ENCODE results near the gene FLYWCH2. TPM values are rescaled to one million over a fixed set of nuclear protein-coding genes. Genes with fewer than 3 reads are reported as not detected.

FLYWCH2 gene
- 10 to 100 TPM; 24.7 to 27.2 TPM for total RNA-seq
- polyA plus RNA-seq: 24.0 TPM

GRCh38 chr16:2882650-2883457 is at the start of gene FLYWCH2:
Gene FLYWCH2, plus strand, starts transcription at chr16:2883215. Its CDS starts 13,235 bp downstream, at chr16:2896450.
- H3K27ac ChIP-seq (ENCODE audit: low read depth, low read length): peak within 1 kb of the TSS; percentile 88
- no peaks in the 10 kb centered on the region for H3K36me3 ChIP-seq (ENCODE audit: insufficient read depth, low read length)
- Mint-ChIP-seq H3K9me3 (no peaks in the 10 kb centered on the region), H3K4me3 (peak within 1 kb of the TSS; percentile 85 to 96 (median 93)), H3K27ac (peak within 1 kb of the TSS; percentile 87 to 99 (median 97)), H3K36me3 (peaks cover 0 to 7% (median 0%) of the 10 kb centered on the region in 3 donors), H3K4me1 (peaks cover 11 to 21% (median 14%) of the 10 kb centered on the region in 3 donors), H3K27me3 (no peaks in the 10 kb centered on the region)
- no peaks in the 10 kb centered on the region for H3K9me3 ChIP-seq (ENCODE audit: low read length)
- ChIA-PET CTCF (interaction anchor here (0.7 to 6.7 kb wide), 7 partner anchors 14 to 44 kb away, joined by 3 to 35 read pairs (median 4); partner anchors contain the start of gene FLYWCH1), POLR2A (interaction anchor here (0.6 to 2.6 kb wide), 6 partner anchors 12 to 97 kb away, joined by 4 to 33 read pairs (median 6); partner anchors contain the start of genes FLYWCH1 and PKMYT1)
- DNase-seq: peak; percentile 98 to 100 (median 100)
- peak within 1 kb of the TSS; percentile 91 for H3K4me3 ChIP-seq (ENCODE audit: low read length)
- no peaks in the 10 kb centered on the region for H3K27me3 ChIP-seq (ENCODE audit: insufficient read depth, low read length, poor library complexity, severe bottlenecking)
- peaks cover 7% of the 10 kb centered on the region for H3K4me1 ChIP-seq (ENCODE audit: insufficient read depth, low read length)

GRCh38 chr16:2833776-2834175 is 49.2 kb upstream of the FLYWCH2 start:
- no peaks in the 10 kb centered on the region for H3K9me3 Mint-ChIP-seq
- H3K27me3 ChIP-seq (ENCODE audit: insufficient read depth, low read length, poor library complexity, severe bottlenecking): peaks cover 3% of the 10 kb centered on the region
- H3K9me3 ChIP-seq (ENCODE audit: low read length): no peaks in the 10 kb centered on the region
- peaks cover 5 to 7% (median 6%) of the 10 kb centered on the region in 3 donors for H3K4me1 Mint-ChIP-seq
- POLR2A ChIA-PET: no interaction called here
- CTCF ChIA-PET: no interaction called here
- H3K36me3 Mint-ChIP-seq: no peaks in the 10 kb centered on the region
- H3K27ac Mint-ChIP-seq: peak overlapping the region in 1 of 8 donors; percentile 55
- H3K36me3 ChIP-seq (ENCODE audit: insufficient read depth, low read length): no peaks in the 10 kb centered on the region
- no peak overlapping the region for H3K4me3 Mint-ChIP-seq
- H3K27me3 Mint-ChIP-seq: peaks cover 1 to 17% of the 10 kb centered on the region in 2 donors
- no peak for DNase-seq
- H3K4me3 ChIP-seq (ENCODE audit: low read length): no peak overlapping the region
- H3K4me1 ChIP-seq (ENCODE audit: insufficient read depth, low read length): peaks cover 2% of the 10 kb centered on the region
- H3K27ac ChIP-seq (ENCODE audit: low read depth, low read length): no peak overlapping the region

GRCh38 chr16:2834968-2835367 is 48.0 kb upstream of the FLYWCH2 start:
- H3K27me3 ChIP-seq (ENCODE audit: insufficient read depth, low read length, poor library complexity, severe bottlenecking): peaks cover 3% of the 10 kb centered on the region
- peaks cover 14% of the 10 kb centered on the region for H3K4me1 ChIP-seq (ENCODE audit: insufficient read depth, low read length)
- no peak overlapping the region for H3K4me3 ChIP-seq (ENCODE audit: low read length)
- no peaks in the 10 kb centered on the region for H3K9me3 Mint-ChIP-seq
- H3K27me3 Mint-ChIP-seq: peaks cover 1 to 17% of the 10 kb centered on the region in 2 donors
- peaks cover 11 to 16% (median 15%) of the 10 kb centered on the region in 3 donors for H3K4me1 Mint-ChIP-seq
- H3K27ac Mint-ChIP-seq: no peak overlapping the region
- H3K36me3 ChIP-seq (ENCODE audit: insufficient read depth, low read length): no peaks in the 10 kb centered on the region
- H3K9me3 ChIP-seq (ENCODE audit: low read length): no peaks in the 10 kb centered on the region
- no peak for DNase-seq
- no peaks in the 10 kb centered on the region for H3K36me3 Mint-ChIP-seq
- H3K27ac ChIP-seq (ENCODE audit: low read depth, low read length): no peak overlapping the region
- ChIA-PET POLR2A (no interaction called here), CTCF (no interaction called here)
- no peak overlapping the region for H3K4me3 Mint-ChIP-seq

- DNase-seq: no peak
- Mint-ChIP-seq H3K27me3 (peaks cover 1 to 14% of the 10 kb centered on the region in 2 donors), H3K27ac (no peak overlapping the region), H3K4me1 (peaks cover 11 to 22% (median 18%) of the 10 kb centered on the region in 3 donors), H3K36me3 (no peaks in the 10 kb centered on the region), H3K9me3 (no peaks in the 10 kb centered on the region), H3K4me3 (no peak overlapping the region)
- Histone ChIP-seq H3K36me3 (ENCODE audit: insufficient read depth, low read length) (no peaks in the 10 kb centered on the region), H3K9me3 (ENCODE audit: low read length) (no peaks in the 10 kb centered on the region), H3K27me3 (ENCODE audit: insufficient read depth, low read length, poor library complexity, severe bottlenecking) (peaks cover under 1% of the 10 kb centered on the region), H3K4me3 (ENCODE audit: low read length) (no peak overlapping the region), H3K27ac (ENCODE audit: low read depth, low read length) (no peak overlapping the region), H3K4me1 (ENCODE audit: insufficient read depth, low read length) (peaks cover 23% of the 10 kb centered on the region)
- POLR2A ChIA-PET: no interaction called here
- CTCF ChIA-PET: no interaction called here
Measured at GRCh38 chr16:2835638-2836493, 47.1 kb upstream of the FLYWCH2 start.

- Mint-ChIP-seq H3K27ac (peak overlapping the region in 4 of 8 donors; percentile 15 to 79 (median 28)), H3K9me3 (no peaks in the 10 kb centered on the region), H3K4me1 (peaks cover 17 to 32% (median 25%) of the 10 kb centered on the region in 3 donors), H3K27me3 (peaks cover 0 to 10% of the 10 kb centered on the region in 2 donors), H3K4me3 (no peak overlapping the region), H3K36me3 (no peaks in the 10 kb centered on the region)
- Histone ChIP-seq H3K27me3 (ENCODE audit: insufficient read depth, low read length, poor library complexity, severe bottlenecking) (no peaks in the 10 kb centered on the region), H3K9me3 (ENCODE audit: low read length) (no peaks in the 10 kb centered on the region), H3K4me3 (ENCODE audit: low read length) (no peak overlapping the region), H3K36me3 (ENCODE audit: insufficient read depth, low read length) (no peaks in the 10 kb centered on the region), H3K27ac (ENCODE audit: low read depth, low read length) (no peak overlapping the region), H3K4me1 (ENCODE audit: insufficient read depth, low read length) (peaks cover 33% of the 10 kb centered on the region)
- CTCF ChIA-PET: no interaction called here
- POLR2A ChIA-PET: no interaction called here
- DNase-seq: peak in 1 of 5 donors; percentile 24
Measured at GRCh38 chr16:2836646-2837508, 46.1 kb upstream of the FLYWCH2 start.

- Histone ChIP-seq H3K27me3 (ENCODE audit: insufficient read depth, low read length, poor library complexity, severe bottlenecking) (no peaks in the 10 kb centered on the region), H3K27ac (ENCODE audit: low read depth, low read length) (no peak overlapping the region), H3K4me1 (ENCODE audit: insufficient read depth, low read length) (peaks cover 42% of the 10 kb centered on the region), H3K4me3 (ENCODE audit: low read length) (no peak overlapping the region), H3K36me3 (ENCODE audit: insufficient read depth, low read length) (no peaks in the 10 kb centered on the region), H3K9me3 (ENCODE audit: low read length) (no peaks in the 10 kb centered on the region)
- Mint-ChIP-seq H3K27ac (peak overlapping the region in 7 of 8 donors; percentile 20 to 88 (median 74)), H3K4me3 (no peak overlapping the region), H3K36me3 (no peaks in the 10 kb centered on the region), H3K9me3 (no peaks in the 10 kb centered on the region), H3K27me3 (peaks cover 0 to 5% of the 10 kb centered on the region in 2 donors), H3K4me1 (peaks cover 33 to 49% (median 38%) of the 10 kb centered on the region in 3 donors)
- peak; percentile 33 to 74 (median 55) for DNase-seq
- POLR2A ChIA-PET: no interaction called here
- CTCF ChIA-PET: interaction anchor here (0.9 to 3.5 kb wide), 10 partner anchors 15 to 88 kb away, joined by 3 to 51 read pairs (median 4); partner anchors contain the start of gene FLYWCH1
Measured at GRCh38 chr16:2838928-2839327, 44.1 kb upstream of the FLYWCH2 start.

Measured in CD8-positive, alpha-beta memory T cell (primary cell).